Lower leg skin (tissue), 4 donors: Measurements from ENCODE around the gene INIP. TPM values are rescaled to one million over a fixed set of nuclear protein-coding genes. Genes with fewer than 3 reads are reported as not detected.

Source experiments
- DNase-seq, 2 donors: peaks; one replicate each; pipeline ENCODE4 v3.0.0-alpha.2; 2019; ENCODE audit warnings: low spot score in 2 of 2
- H3K4me3 ChIP-seq: fragments of 200-600 bp; sonication (generic); 2 replicates; pipeline ENCODE4 v1.5.1; 2017; ENCODE audit warnings: mild to moderate bottlenecking, low read depth; ENCODE audit not compliant: poor library complexity, severe bottlenecking
- POLR2A ChIP-seq, 2 donors: fragments of 450-650 bp; IDR thresholded peaks; one replicate each; pipeline ENCODE4 v1.6.1; 2016 to 2017; ENCODE audit warnings: antibody characterized with exemption in 2 of 2, mild to moderate bottlenecking in 1 of 2, moderate library complexity in 1 of 2
- WGBS, 2 donors: methylation state at CpG; one replicate each; pipeline ENCODE4 v1.1.5; 2018; 5-methylcytosine and 5-hydroxymethylcytosine counted together
- intact Hi-C: fragments of 100-400 bp; cut with DNase I; formaldehyde crosslinking; loops from one replicate; pipeline ENCODE4 v1.15.0; 2023; ENCODE audit warnings: low total_unique reads
- total RNA-seq, 4 donors: library from RNA; depleted of rRNA; stranded (reverse); fragments of >200 nt; gene quantifications; one replicate each; pipeline ENCODE4 v1.1.0, GENCODE V29; 2016
- TF ChIP-seq, protein P1 (sequence below), 3 donors: fragments of 450-650 bp; IDR thresholded peaks; one replicate each; pipeline ENCODE4 v1.5.1; 2016; ENCODE audit warnings: antibody characterized with exemption in 3 of 3, mild to moderate bottlenecking in 3 of 3, moderate library complexity in 2 of 3

INIP gene
- total RNA-seq, 4 donors from 2014 or later, result 12.5 to 20.0 (median 16.6) TPM

DNA sequence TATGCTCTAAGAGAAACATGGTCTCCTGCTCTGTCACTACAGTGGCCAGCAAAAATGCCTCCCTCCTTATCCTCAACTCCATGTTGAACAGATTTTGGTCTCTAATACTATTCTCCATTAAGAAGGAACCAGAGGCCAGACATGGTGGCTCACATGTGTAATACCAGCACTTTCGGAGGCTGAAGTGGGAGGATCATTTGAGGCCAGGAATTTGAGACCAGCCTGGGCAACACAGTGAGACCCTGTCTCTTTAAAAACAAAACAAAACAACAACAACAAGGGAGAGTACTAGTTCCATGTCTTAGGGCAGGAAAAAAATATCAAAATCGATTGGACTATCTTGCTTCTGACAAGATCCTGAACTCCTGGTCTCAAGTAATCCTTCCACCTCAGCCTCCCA, 14.6 kb downstream of the INIP start:
- DNase-seq, result no peak
- no peak overlapping the region for H3K4me3 ChIP-seq
- no peak for TF ChIP-seq POLR2A (IDR thresholded peaks at IDR 0.05)
- TF ChIP-seq, protein P1, sequence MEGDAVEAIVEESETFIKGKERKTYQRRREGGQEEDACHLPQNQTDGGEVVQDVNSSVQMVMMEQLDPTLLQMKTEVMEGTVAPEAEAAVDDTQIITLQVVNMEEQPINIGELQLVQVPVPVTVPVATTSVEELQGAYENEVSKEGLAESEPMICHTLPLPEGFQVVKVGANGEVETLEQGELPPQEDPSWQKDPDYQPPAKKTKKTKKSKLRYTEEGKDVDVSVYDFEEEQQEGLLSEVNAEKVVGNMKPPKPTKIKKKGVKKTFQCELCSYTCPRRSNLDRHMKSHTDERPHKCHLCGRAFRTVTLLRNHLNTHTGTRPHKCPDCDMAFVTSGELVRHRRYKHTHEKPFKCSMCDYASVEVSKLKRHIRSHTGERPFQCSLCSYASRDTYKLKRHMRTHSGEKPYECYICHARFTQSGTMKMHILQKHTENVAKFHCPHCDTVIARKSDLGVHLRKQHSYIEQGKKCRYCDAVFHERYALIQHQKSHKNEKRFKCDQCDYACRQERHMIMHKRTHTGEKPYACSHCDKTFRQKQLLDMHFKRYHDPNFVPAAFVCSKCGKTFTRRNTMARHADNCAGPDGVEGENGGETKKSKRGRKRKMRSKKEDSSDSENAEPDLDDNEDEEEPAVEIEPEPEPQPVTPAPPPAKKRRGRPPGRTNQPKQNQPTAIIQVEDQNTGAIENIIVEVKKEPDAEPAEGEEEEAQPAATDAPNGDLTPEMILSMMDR (IDR thresholded peaks at IDR 0.05), result no peak
- intact Hi-C loops, result no loop called here
- 76 to 81% methylated on average over 2 of the region's 2 CpGs for whole genome bisulfite sequencing, 2 donors

GRCh38 chr9:112700085-112700484, 17.8 kb downstream of the INIP start:
- no peak overlapping the region for H3K4me3 ChIP-seq
- no peak for DNase-seq
- intact Hi-C loops, result no loop called here
- TF ChIP-seq, protein P1 (IDR thresholded peaks at IDR 0.05), result no peak
- no peak for TF ChIP-seq POLR2A (IDR thresholded peaks at IDR 0.05)

- 84 to 87% methylated on average over 5 of the region's 5 CpGs for WGBS, 2 donors
- no peak overlapping the region for H3K4me3 ChIP-seq
- no peak for DNase-seq
- TF ChIP-seq, protein P1 (IDR thresholded peaks at IDR 0.05), result no peak
- TF ChIP-seq POLR2A (IDR thresholded peaks at IDR 0.05), result no peak
- intact Hi-C loops, result no loop called here
Measured at GRCh38 chr9:112699230-112699629, 18.7 kb downstream of the INIP start.

GRCh38 chr9:112696461-112696860, 21.5 kb downstream of the INIP start:
- TF ChIP-seq POLR2A (IDR thresholded peaks at IDR 0.05), result no peak
- TF ChIP-seq, protein P1 (IDR thresholded peaks at IDR 0.05), result no peak
- WGBS, 2 donors, result 97 to 98% methylated on average over 5 of the region's 5 CpGs
- intact Hi-C loops, result no loop called here
- no peak for DNase-seq
- no peak overlapping the region for H3K4me3 ChIP-seq

DNA sequence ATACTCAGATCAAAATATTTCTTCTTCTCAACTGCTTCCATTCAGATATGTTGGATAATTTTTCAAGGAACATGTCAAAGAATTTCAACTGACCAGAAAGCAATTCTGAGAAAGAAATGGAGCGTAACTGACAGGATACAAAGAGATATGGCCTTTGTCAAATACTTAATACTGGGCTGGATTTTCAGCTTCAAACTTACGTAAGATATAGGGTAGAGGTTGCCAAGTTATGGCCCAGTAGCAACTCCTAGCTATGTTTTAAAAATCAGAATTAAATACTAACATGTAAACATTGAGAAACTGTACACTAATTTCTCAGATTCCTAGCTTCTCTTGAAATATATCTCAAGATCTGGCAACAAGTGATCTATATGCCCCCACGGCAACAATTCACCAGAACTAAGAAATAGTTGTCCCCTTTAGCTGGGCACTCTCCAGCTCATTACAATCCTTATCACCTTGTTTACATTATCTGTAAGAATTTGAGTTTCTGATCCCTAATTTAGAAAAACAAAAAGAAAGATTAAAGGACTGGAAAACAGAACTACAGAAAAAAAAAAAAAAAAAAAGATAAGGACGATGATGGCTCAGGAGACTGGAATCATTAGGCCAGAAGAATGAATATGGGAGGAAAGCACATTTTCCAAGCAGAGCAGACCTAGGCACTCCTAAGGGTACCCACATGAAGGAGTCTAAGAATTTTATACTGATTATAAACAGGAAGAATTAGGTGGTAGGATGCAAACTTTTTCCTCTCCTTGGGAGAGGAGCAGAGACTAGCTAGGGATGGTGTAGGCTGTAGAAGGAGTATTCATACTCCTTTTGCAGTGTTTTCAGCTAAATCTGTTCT, 23.0 kb downstream of the INIP start:
- no peak for TF ChIP-seq POLR2A (IDR thresholded peaks at IDR 0.05)
- TF ChIP-seq, protein P1 (IDR thresholded peaks at IDR 0.05), result no peak
- no peak overlapping the region for H3K4me3 ChIP-seq
- 91 to 92% methylated on average over 4 of the region's 4 CpGs for WGBS, 2 donors
- DNase-seq, result no peak
- intact Hi-C loops, result no loop called here
